Endothelial cell of umbilical vein (primary cell): ENCODE data around the gene ABCC2. TPM values are rescaled to one million over a fixed set of nuclear protein-coding genes. Genes with fewer than 3 reads are reported as not detected.

Experiments used
- BruUV-seq: library from RNA; stranded (reverse); fragments of 400-500 nt; replicated peaks from 2 replicates; lab custom pipeline; 2021; lab: Mats Ljungman, UMichigan
- CTCF ChIA-PET: fragments of 300-600, 350-600 bp; sonication (Branson Sonifier 250); formaldehyde crosslinking; loops from one replicate; lab custom pipeline; 2021; ENCODE audit warnings: antibody characterized with exemption, inconsistent platforms; lab: Charles Lee
- POLR2A ChIA-PET: fragments of 300-600, 350-600 bp; sonication (Branson Sonifier 250); formaldehyde crosslinking; loops from one replicate; lab custom pipeline; 2021; ENCODE audit warnings: antibody characterized with exemption, inconsistent platforms; lab: Charles Lee
- DNase-seq: peaks from one replicate; pipeline ENCODE4 v3.0.0-alpha.2; 2011; ENCODE audit warnings: low read depth, low spot score
- FAIRE-seq: peaks from 2 replicates; lab custom pipeline; 2011; peaks lifted over from hg19 to GRCh38; lab: Jason Lieb, UNC
- H2AFZ ChIP-seq: 2 replicates; pipeline ENCODE4 v1.6.0; 2012; ENCODE audit warnings: low read depth, low read length, control low read depth, inconsistent platforms
- H3K27ac ChIP-seq: 2 replicates; pipeline ENCODE4 v1.5.1; 2011; ENCODE audit warnings: low read depth, mild to moderate bottlenecking, control low read depth, low read length, moderate library complexity; ENCODE audit not compliant: insufficient read depth
- H3K27me3 ChIP-seq, 2 experiments: 2 replicates each; pipeline versions ENCODE4 v1.6.0 to v1.6.1; 2011; ENCODE audit warnings: low read length in 2 of 2, mixed read lengths in 1 of 2; ENCODE audit not compliant: control insufficient read depth in 2 of 2, insufficient read depth in 2 of 2
- H3K36me3 ChIP-seq, 2 experiments: 2 replicates in 1 of 2; 3 replicates in 1 of 2; pipeline ENCODE4 v1.5.1; 2011; ENCODE audit warnings: low read length in 2 of 2, mild to moderate bottlenecking in 1 of 2, moderate library complexity in 1 of 2; ENCODE audit not compliant: control insufficient read depth in 2 of 2, insufficient read depth in 2 of 2; ENCODE audit errors: extremely low read depth in 1 of 2
- H3K4me1 ChIP-seq: 3 replicates; pipeline ENCODE4 v1.5.1; 2011; ENCODE audit warnings: mild to moderate bottlenecking, low read length; ENCODE audit not compliant: control insufficient read depth, insufficient read depth; ENCODE audit errors: extremely low read depth
- H3K4me2 ChIP-seq: 2 replicates; pipeline ENCODE4 v1.6.1; 2011; ENCODE audit warnings: low read length, control low read depth, mixed read lengths; ENCODE audit not compliant: insufficient read depth
- H3K4me3 ChIP-seq, 3 experiments: fragments of 200-600 bp in 1 of 3; sonication (generic), shearing (Covaris generic) in 1 of 3; replicated peaks in 1 of 3; 2 replicates each; pipeline ENCODE4 v1.5.1; 2011 to 2016; ENCODE audit warnings: control low read depth in 3 of 3, low read length in 3 of 3, mild to moderate bottlenecking in 2 of 3, inconsistent platforms in 1 of 3, low read depth in 1 of 3, moderate library complexity in 1 of 3; ENCODE audit not compliant: insufficient read depth in 1 of 3
- H3K79me2 ChIP-seq: 2 replicates; pipeline ENCODE4 v1.6.0; 2012; ENCODE audit warnings: low read length, inconsistent platforms; ENCODE audit not compliant: control insufficient read depth, insufficient read depth
- H3K9ac ChIP-seq: replicated peaks from 2 replicates; pipeline ENCODE3; 2011; ENCODE audit warnings: low read length, control low read depth; ENCODE audit not compliant: insufficient read depth; ENCODE audit errors: extremely low read depth
- H3K9me1 ChIP-seq: replicated peaks from 3 replicates; pipeline ENCODE4 v1.6.0; 2011; ENCODE audit warnings: mild to moderate bottlenecking, low read length; ENCODE audit not compliant: control insufficient read depth, insufficient read depth; ENCODE audit errors: extremely low read depth
- H3K9me3 ChIP-seq: replicated peaks from 2 replicates; pipeline ENCODE4 v1.5.1; 2012; ENCODE audit warnings: low read length, inconsistent platforms; ENCODE audit not compliant: control insufficient read depth, insufficient read depth
- H4K20me1 ChIP-seq: replicated peaks from 2 replicates; pipeline ENCODE3; 2011; ENCODE audit warnings: mild to moderate bottlenecking, low read length; ENCODE audit not compliant: control insufficient read depth, insufficient read depth; ENCODE audit errors: extremely low read depth
- CTCF ChIP-seq, 2 donors: IDR thresholded peaks; 1 replicate in 1 of 2; 2 replicates in 1 of 2; pipeline ENCODE4 v1.5.1; 2011; ENCODE audit warnings: low read length in 2 of 2, mild to moderate bottlenecking in 2 of 2, moderate library complexity in 2 of 2, control low read depth in 1 of 2, inconsistent platforms in 1 of 2, low read depth in 1 of 2; ENCODE audit not compliant: insufficient read depth in 1 of 2; ENCODE audit errors: extremely low read depth in 1 of 2
- EZH2 ChIP-seq: IDR thresholded peaks from 2 replicates; pipeline ENCODE4 v1.6.1; 2012; ENCODE audit warnings: borderline replicate concordance, low read depth, mild to moderate bottlenecking, moderate library complexity, low read length, inconsistent platforms; ENCODE audit not compliant: severe bottlenecking
- FOS ChIP-seq: IDR thresholded peaks from 2 replicates; pipeline ENCODE4 v1.6.1; 2011; ENCODE audit warnings: mild to moderate bottlenecking, low read length, moderate library complexity, borderline replicate concordance; ENCODE audit not compliant: insufficient read depth
- GATA2 ChIP-seq: IDR thresholded peaks from 2 replicates; pipeline ENCODE4 v1.7.0; 2011; ENCODE audit warnings: low read depth, mild to moderate bottlenecking, moderate library complexity, mixed read lengths, low read length; ENCODE audit not compliant: insufficient read length, insufficient read depth
- JUN ChIP-seq: IDR thresholded peaks from 2 replicates; pipeline ENCODE4 v1.6.1; 2011; ENCODE audit warnings: borderline replicate concordance, low read depth; ENCODE audit not compliant: insufficient read length, insufficient read depth
- MYC ChIP-seq: IDR thresholded peaks from one replicate; pipeline ENCODE4 v1.6.1; 2011; ENCODE audit warnings: mild to moderate bottlenecking, low read depth, low read length
- POLR2A ChIP-seq: IDR thresholded peaks from 2 replicates; pipeline ENCODE4 v1.6.1; 2012; ENCODE audit warnings: low read depth, mild to moderate bottlenecking, control low read depth, low read length
- POLR2AphosphoS5 ChIP-seq: IDR thresholded peaks from 2 replicates; pipeline ENCODE4 v1.6.1; 2012; ENCODE audit warnings: low read depth, mild to moderate bottlenecking, control low read depth, low read length, moderate library complexity; ENCODE audit not compliant: insufficient read depth
- dilution Hi-C: fragments of 300-500 bp; cut with MboI; formaldehyde crosslinking; loops from one replicate; pipeline ENCODE4 v1.15.0; 2019; ENCODE audit warnings: low sequenced_read_pairs; ENCODE audit not compliant: extremely low pct_ligation_motif_present
- intact Hi-C: fragments of 100-400 bp; cut with micrococcal nuclease; formaldehyde crosslinking; loops from one replicate; pipeline ENCODE4 v1.10.0; 2022
- polyA plus RNA-seq, 4 experiments: library from polyadenylated mRNA; depleted of rRNA in 3 of 4; stranded (reverse) in 3 of 4; unstranded in 1 of 4; fragments of >200 nt; gene quantifications; 2 replicates each; pipeline versions ENCODE4 v1.2.1 to v1.2.3, GENCODE V29; 2011 to 2012; ENCODE audit warnings: missing spikeins in 1 of 4
- total RNA-seq: library from RNA; stranded (reverse); gene quantifications from 2 replicates; pipeline ENCODE4 v1.2.3, GENCODE V29; 2021

The ABCC2 gene
- total and polyA plus RNA-seq, 2 donors (not counting 3 experiments of a cell fraction or from before 2014, with no cell fraction given) = 1.5 to 3.3 TPM

GRCh38 chr10:99787311-99787710, 4.9 kb downstream of the ABCC2 start:
- Histone ChIP-seq H3K27ac (no peak overlapping the region), H2AFZ (no peak overlapping the region), H3K9me1 (no peaks in the 10 kb centered on the region), H3K79me2 (no peaks in the 10 kb centered on the region), H3K4me1 (peaks cover 17% of the 10 kb centered on the region), H3K4me3 (no peak overlapping the region), H4K20me1 (no peaks in the 10 kb centered on the region), H3K36me3 (no peaks in the 10 kb centered on the region), H3K9ac (no peak overlapping the region), H3K9me3 (no peaks in the 10 kb centered on the region), H3K4me2 (no peak overlapping the region), H3K27me3 (no peaks in the 10 kb centered on the region)
- ChIA-PET POLR2A (no interaction called here), CTCF (interaction anchor here (2.1 kb wide), 1 partner anchor 55 kb away, joined by 7 read pairs; the partner anchor contains the start of genes COX15 and CUTC)
- no peak for TF ChIP-seq EZH2
- no peak for TF ChIP-seq CTCF (IDR thresholded peaks at IDR 0.05; ENCODE audit: extremely low read depth in 1 of 2, insufficient read depth in 1 of 2, low read depth in 1 of 2, low read length in 2 of 2)
- no peak for TF ChIP-seq POLR2AphosphoS5
- TF ChIP-seq FOS = no peak
- no peak for TF ChIP-seq JUN
- no peak for TF ChIP-seq POLR2A
- TF ChIP-seq MYC = no peak
- no peak for TF ChIP-seq GATA2
- no peak for FAIRE-seq
- no TSS peak for BruUV-seq
- dilution Hi-C loops = no loop called here
- no peak for DNase-seq
- intact Hi-C loops = no loop called here
